ENCODE results near the gene LSS. TPM values are rescaled to one million over a fixed set of nuclear protein-coding genes. Genes with fewer than 3 reads are reported as not detected.

Gene LSS
- total and polyA plus RNA-seq, 2 of the 8 experiments (the other 6 are each of a cell fraction or from before 2014, with no cell fraction given) = 96.1 to 123 TPM

DNA sequence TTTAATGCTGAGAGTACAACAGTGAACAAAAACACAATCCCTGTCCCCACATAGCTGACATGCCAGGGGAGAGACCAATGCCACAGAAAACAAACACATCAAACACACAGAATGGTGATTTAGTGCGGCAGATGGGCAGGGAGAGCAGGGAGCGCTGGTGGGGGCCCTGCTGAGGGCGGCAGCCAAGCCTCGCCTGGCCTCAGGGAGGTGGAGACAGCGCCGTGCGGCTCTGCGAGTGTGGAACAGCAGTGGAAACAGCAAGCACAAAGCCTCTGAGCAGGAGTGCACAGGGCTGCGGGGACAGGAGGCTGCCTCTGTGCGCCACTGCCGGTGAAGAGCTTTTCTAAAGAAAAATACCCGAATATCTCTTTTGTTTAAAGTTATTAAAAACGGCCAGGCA, 39.8 kb upstream of the LSS start:
- H2BK15ac ChIP-seq (ENCODE audit: low read length) = no peak overlapping the region
- no peak overlapping the region for H3K23ac ChIP-seq (ENCODE audit: insufficient read length)
- H3K27ac ChIP-seq (ENCODE audit: low read depth, low read length) = no peak overlapping the region
- no peaks in the 10 kb centered on the region for H3K9me3 ChIP-seq (ENCODE audit: insufficient read depth in 2 of 2, low read depth in 1 of 2, low read length in 1 of 2)
- no peak overlapping the region for H2BK12ac ChIP-seq (ENCODE audit: low read depth, low read length)
- ChIA-PET POLR2A (ENCODE audit: partially characterized antibody) (interaction anchor here (1.0 to 2.0 kb wide), 4 partner anchors 10 to 40 kb away, joined by 3 to 10 read pairs (median 4); no protein-coding TSS in a partner anchor), CTCF (ENCODE audit: partially characterized antibody) (interaction anchor here (1.2 kb wide), 1 partner anchor 44 kb away, joined by 4 read pairs; no protein-coding TSS in a partner anchor)
- no peak overlapping the region for H4K5ac ChIP-seq (ENCODE audit: insufficient read length, low read depth, low read length)
- no peak overlapping the region for H3K56ac ChIP-seq (replicated peaks; ENCODE audit: insufficient read length, low read depth, low read length)
- TF ChIP-seq KDM5A (IDR thresholded peaks at IDR 0.05; ENCODE audit: low read length) = no peak
- TF ChIP-seq NRF1 (IDR thresholded peaks at IDR 0.05; ENCODE audit: low read depth, low read length) = no peak
- TF ChIP-seq RFX5 (IDR thresholded peaks at IDR 0.05; ENCODE audit: borderline replicate concordance, low read depth, low read length) = no peak
- TF ChIP-seq CHD1 (IDR thresholded peaks at IDR 0.05; ENCODE audit: low read depth, low read length) = no peak
- TF ChIP-seq POLR2AphosphoS5 (IDR thresholded peaks at IDR 0.05; ENCODE audit: low read depth, low read length) = no peak
- no peak for TF ChIP-seq EGR1 (IDR thresholded peaks at IDR 0.05; ENCODE audit: borderline replicate concordance, low read depth, low read length)
- no peak for TF ChIP-seq JUND (IDR thresholded peaks at IDR 0.05; ENCODE audit: low read length)
- TF ChIP-seq RBBP5 (IDR thresholded peaks at IDR 0.05; ENCODE audit: borderline replicate concordance, low read depth, low read length) = no peak
- TF ChIP-seq SUZ12 (IDR thresholded peaks at IDR 0.05; ENCODE audit: low read length) = no peak
- TF ChIP-seq POLR2A (IDR thresholded peaks at IDR 0.05; ENCODE audit: control extremely low read depth in 1 of 2, low read depth in 2 of 2, low read length in 2 of 2) = no peak
- TF ChIP-seq, protein P1, sequence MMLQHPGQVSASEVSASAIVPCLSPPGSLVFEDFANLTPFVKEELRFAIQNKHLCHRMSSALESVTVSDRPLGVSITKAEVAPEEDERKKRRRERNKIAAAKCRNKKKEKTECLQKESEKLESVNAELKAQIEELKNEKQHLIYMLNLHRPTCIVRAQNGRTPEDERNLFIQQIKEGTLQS (IDR thresholded peaks at IDR 0.05; ENCODE audit: insufficient read depth, low read depth, low read length) = no peak
- TF ChIP-seq SP1 (IDR thresholded peaks at IDR 0.05; ENCODE audit: low read depth, low read length) = no peak
- H4K91ac ChIP-seq (replicated peaks; ENCODE audit: insufficient read length, low read length) = no peak overlapping the region
- no peak overlapping the region for H3K14ac ChIP-seq (ENCODE audit: insufficient read length)
- FAIRE-seq (no peak), DNase-seq (ENCODE audit: low read depth in 1 of 2, low spot score in 2 of 2) (no peak)
- H4K8ac ChIP-seq (ENCODE audit: extremely low read depth, insufficient read depth, low read length) = no peak overlapping the region
- H4K20me1 ChIP-seq (replicated peaks in 1 of 2; ENCODE audit: control insufficient read depth in 1 of 2, insufficient read depth in 2 of 2, low read length in 2 of 2) = peaks cover 7 to 23% of the 10 kb centered on the region in 2 experiments
- H3K9ac ChIP-seq (replicated peaks in 1 of 4; ENCODE audit: extremely low read depth in 1 of 4, low read depth in 3 of 4, low read length in 3 of 4) = no peak overlapping the region
- no peak overlapping the region for H3K4me2 ChIP-seq (ENCODE audit: insufficient read depth in 1 of 2, low read depth in 2 of 2, low read length in 2 of 2)
- no peak overlapping the region for H2BK5ac ChIP-seq (ENCODE audit: low read depth, low read length)
- H2AK5ac ChIP-seq (ENCODE audit: low read depth, low read length) = no peak overlapping the region
- no peaks in the 10 kb centered on the region for H3K79me2 ChIP-seq (ENCODE audit: control insufficient read depth in 1 of 2, insufficient read depth in 2 of 2, low read length in 2 of 2)
- peaks cover 4% of the 10 kb centered on the region; the same call in 1 of the 2 replicates for H3K79me1 ChIP-seq (ENCODE audit: low read depth, low read length)
- no peak overlapping the region for H2BK20ac ChIP-seq (ENCODE audit: low read length)
- H3K36me3 ChIP-seq (ENCODE audit: control insufficient read depth in 2 of 4, insufficient read depth in 4 of 4, low read length in 3 of 4) = peaks cover 25 to 71% (median 60%) of the 10 kb centered on the region in 4 experiments
- 91% methylated on average over 13 of the region's 13 CpGs; no CpG with 5 or more reads in 1 of the 2 experiments for WGBS, 2 experiments (ENCODE audit: extremely low coverage in 1 of 2, insufficient coverage in 1 of 2, insufficient read length in 1 of 2, insufficient replicate concordance in 2 of 2, low coverage in 1 of 2, low lambda C conversion rate in 2 of 2, missing lambda C conversion rate in 1 of 2)
- H3K23me2 ChIP-seq (ENCODE audit: low read depth, low read length) = no peaks in the 10 kb centered on the region
- no peak overlapping the region for H2BK120ac ChIP-seq (replicated peaks; ENCODE audit: low read depth, low read length)
- H3K4ac ChIP-seq (replicated peaks; ENCODE audit: insufficient read length, low read depth, low read length) = no peak overlapping the region
- no peak overlapping the region for H2AFZ ChIP-seq (ENCODE audit: low read length)
- no peaks in the 10 kb centered on the region for H3K27me3 ChIP-seq (replicated peaks in 1 of 4; ENCODE audit: control insufficient read depth in 3 of 4, extremely low read depth in 1 of 4, insufficient read depth in 3 of 4, low read length in 3 of 4)
- H3K18ac ChIP-seq (ENCODE audit: extremely low read depth, low read length) = no peak overlapping the region
- no peak overlapping the region for H3K4me3 ChIP-seq (ENCODE audit: extremely low read depth in 1 of 4, insufficient read depth in 2 of 4, low read depth in 3 of 4, low read length in 4 of 4)
- H3K4me1 ChIP-seq (replicated peaks in 1 of 4; ENCODE audit: control insufficient read depth in 3 of 4, insufficient read depth in 4 of 4, low read length in 3 of 4) = no peaks in the 10 kb centered on the region

All from H1 (cell line).